GM12801 (cell line): ENCODE results near the gene SND1.

Source experiments
- TF ChIP-seq, protein P1 (sequence below): IDR thresholded peaks from one replicate; pipeline ENCODE4 v1.5.1; 2011; ENCODE audit warnings: control low read depth; ENCODE audit not compliant: insufficient read length; ENCODE audit errors: extremely low read depth

The SND1 gene

DNA sequence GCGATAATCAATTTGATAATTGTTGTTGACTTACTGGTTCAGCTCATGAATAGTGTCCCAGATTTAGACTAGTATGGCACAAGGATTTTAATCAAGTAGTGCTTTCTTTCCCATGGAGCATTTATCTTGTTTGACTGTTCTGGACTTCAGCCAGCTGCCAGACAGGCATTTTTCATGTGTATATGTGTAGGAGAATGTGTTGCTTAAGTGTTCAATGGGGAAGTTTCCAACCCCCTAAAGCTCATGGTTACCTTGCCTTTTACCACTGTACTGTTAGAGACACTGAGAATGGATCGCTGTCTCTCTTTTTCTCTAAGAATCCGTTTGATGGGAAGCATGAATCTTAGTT is 275.3 kb downstream of the SND1 start:
- TF ChIP-seq, protein P1, sequence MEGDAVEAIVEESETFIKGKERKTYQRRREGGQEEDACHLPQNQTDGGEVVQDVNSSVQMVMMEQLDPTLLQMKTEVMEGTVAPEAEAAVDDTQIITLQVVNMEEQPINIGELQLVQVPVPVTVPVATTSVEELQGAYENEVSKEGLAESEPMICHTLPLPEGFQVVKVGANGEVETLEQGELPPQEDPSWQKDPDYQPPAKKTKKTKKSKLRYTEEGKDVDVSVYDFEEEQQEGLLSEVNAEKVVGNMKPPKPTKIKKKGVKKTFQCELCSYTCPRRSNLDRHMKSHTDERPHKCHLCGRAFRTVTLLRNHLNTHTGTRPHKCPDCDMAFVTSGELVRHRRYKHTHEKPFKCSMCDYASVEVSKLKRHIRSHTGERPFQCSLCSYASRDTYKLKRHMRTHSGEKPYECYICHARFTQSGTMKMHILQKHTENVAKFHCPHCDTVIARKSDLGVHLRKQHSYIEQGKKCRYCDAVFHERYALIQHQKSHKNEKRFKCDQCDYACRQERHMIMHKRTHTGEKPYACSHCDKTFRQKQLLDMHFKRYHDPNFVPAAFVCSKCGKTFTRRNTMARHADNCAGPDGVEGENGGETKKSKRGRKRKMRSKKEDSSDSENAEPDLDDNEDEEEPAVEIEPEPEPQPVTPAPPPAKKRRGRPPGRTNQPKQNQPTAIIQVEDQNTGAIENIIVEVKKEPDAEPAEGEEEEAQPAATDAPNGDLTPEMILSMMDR = no peak

DNA sequence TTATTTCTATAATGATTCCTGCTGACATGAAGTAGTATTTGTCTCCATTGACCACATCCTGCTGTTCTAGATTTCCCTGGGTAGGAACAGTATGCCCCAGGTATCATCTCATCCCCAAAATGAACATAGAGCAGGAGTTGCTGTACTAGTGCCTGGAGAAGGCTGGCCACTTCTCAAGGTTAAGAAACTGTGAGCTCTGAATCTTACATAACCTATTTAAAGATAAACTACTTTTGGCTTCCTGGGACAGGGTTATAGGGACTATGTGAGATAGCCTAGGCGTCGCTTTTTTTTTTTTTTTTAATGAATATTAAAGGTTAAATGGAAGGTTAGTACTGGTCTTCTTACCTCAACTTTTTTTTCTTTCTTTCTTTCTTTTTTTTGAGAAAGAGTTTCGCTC is 276.2 kb downstream of the SND1 start:
- TF ChIP-seq, protein P1 = no peak

DNA sequence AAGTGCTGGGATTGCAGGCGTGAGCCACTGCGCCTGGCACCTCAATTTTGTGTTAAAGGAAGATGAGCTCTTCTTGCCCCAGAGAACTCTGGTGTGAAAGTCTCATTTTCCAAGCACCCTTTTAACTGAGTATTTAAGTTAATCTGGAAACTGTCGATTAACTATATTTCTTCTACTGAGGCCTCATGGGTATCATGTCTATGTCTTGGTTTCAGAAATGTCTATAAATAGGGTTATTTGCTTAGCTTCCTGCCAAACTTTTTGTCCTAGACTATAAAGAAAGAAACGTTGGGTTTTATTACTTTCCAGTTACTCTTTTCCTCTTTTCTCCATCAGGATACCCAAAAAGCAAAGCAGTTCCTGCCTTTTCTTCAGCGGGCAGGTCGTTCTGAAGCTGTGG is 276.9 kb downstream of the SND1 start:
- TF ChIP-seq, protein P1 = no peak

DNA sequence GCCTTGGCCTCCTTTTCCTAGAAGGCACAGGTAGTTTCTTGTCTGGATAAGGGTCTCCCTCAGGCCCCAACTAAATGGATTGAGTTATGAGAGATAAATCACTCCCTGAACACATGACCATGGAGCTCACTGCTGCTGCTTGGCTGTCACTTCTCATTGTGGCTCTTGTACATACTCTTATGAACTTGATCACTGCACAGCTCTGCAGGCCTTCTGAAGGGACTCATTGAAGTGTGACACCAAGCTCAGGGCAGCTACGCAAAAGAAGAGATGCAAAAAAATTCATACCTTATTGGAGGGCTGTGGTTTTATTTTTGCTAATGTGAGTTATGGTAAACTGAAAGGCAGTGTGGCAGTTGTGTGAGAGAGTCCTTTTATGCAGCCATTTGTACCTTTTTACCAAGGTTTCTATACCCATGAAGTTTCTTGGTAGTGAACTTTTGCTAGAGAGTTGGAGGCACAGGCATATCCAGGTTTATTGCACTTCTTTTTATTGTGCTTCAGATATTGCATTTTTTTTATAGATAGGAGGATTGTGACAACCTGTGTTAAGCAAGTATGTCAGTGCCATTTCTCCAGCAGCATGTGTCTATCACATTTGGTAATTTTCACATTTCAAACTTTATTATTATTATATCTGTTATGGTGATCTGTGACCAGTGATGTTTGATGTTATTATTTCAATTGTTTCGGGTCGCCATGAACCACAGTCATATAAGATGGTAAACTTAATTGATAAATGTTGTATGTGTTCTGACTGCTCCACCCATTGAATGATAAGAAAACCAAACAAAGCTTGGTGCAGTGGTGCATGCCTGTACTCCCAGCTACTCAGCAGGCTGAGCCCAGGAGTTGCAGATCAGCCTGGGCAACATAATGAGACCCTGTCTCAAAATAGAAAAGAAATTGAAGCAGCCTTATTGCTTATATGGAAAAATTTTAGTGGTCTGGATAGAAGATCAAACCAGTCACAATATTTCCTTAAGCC is 278.6 kb downstream of the SND1 start:
- TF ChIP-seq, protein P1 = no peak

DNA sequence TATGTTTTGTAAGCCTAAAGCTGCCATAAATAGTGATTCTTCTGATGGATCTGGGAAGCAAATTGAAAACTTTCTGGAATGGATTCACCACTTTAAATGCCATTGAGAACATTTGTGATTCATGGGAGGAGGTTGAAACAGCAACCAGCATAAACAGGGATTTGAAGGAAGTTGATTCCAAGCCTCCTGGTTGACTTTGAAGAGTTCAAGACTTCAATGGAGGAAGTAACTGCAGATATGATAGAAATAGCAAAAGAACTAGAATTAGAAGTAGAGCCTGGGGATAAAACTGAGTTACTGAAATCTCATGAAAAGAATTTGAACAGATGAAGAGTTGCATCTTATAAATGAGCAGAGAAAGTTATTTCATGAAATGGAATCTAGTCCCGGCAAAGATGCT is 280.1 kb downstream of the SND1 start:
- TF ChIP-seq, protein P1 = no peak

DNA sequence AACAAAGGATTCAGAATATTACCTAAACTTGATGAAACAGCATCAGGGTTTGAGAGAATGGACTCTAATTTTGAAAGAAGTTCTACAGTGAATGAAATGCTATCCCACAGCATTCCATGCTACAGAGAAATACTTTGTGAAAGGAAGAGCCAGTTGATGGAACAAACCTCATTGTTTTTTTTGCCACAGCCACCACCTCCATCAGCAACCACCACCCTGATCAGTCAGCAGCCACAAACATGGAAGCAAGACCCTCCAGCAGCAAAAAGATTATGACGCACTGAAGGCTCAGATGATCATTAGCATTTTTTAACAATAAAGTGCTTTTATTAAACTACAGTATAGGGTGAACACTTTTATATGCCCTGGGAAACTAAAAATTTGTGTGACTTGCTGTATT is 280.5 kb downstream of the SND1 start:
- TF ChIP-seq, protein P1 = no peak

DNA sequence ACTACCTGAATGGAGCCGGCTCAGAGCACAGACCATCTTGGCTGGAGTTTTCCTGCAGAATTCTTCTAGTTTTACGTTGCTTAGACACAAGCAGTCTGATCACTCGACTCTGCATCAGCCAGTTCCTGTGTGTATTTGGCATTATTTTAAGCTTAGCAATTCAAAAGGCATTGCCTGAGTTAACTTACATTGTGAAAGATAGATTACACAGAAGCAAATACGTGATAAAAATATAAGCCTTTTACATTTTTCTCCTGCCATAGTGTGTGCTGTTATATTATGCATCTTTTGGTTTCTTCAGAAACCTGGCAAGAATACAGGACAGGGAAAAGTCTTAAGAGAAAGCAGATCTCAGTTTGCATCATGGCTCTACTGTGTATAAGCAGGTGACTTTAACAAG is 281.2 kb downstream of the SND1 start:
- TF ChIP-seq, protein P1 = no peak
